Tibial artery (tissue), 4 donors: ENCODE data around the gene TLCD3A.
A peak's percentile ranks its signal among the peaks of the same experiment; 100 is the strongest.

Experiments
- DNase-seq, 2 donors: peaks; one replicate each; pipeline ENCODE4 v3.0.0-alpha.2; 2019
- H3K27ac ChIP-seq, 2 donors: fragments of 200-600 bp; sonication (generic) in 1 of 2; 1 replicate in 1 of 2; 2 replicates in 1 of 2; pipeline ENCODE4 v1.5.1; 2018 to 2019; ENCODE audit warnings: mild to moderate bottlenecking in 1 of 2
- H3K27me3 ChIP-seq, 2 donors: fragments of 200-600 bp; sonication (generic) in 1 of 2; one replicate each; pipeline versions ENCODE4 v1.5.1 to v1.6.0; 2016 to 2019
- H3K36me3 ChIP-seq, 3 donors: fragments of 200-600 bp; sonication (generic) in 2 of 3; one replicate each; pipeline ENCODE4 v1.5.1; 2016 to 2019; ENCODE audit warnings: mild to moderate bottlenecking in 2 of 3
- H3K4me1 ChIP-seq, 4 donors: fragments of 200-600 bp; sonication (generic) in 2 of 4; 1 replicate in 3 of 4; 2 replicates in 1 of 4; pipeline ENCODE4 v1.5.1; 2016 to 2019
- H3K4me3 ChIP-seq, 2 donors: fragments of 200-600 bp; sonication (generic) in 1 of 2; 1 replicate in 1 of 2; 2 replicates in 1 of 2; pipeline ENCODE4 v1.5.1; 2018 to 2019; ENCODE audit warnings: mild to moderate bottlenecking in 2 of 2
- H3K9me3 ChIP-seq, 3 donors: fragments of 200-600 bp; sonication (generic) in 1 of 3; one replicate each; pipeline ENCODE4 v1.5.1; 2016 to 2019
- intact Hi-C: fragments of 100-400 bp; cut with DNase I; formaldehyde crosslinking; loops from one replicate; pipeline ENCODE4 v1.15.0; 2023; ENCODE audit warnings: low total_unique reads
- TF ChIP-seq, protein P1 (sequence below), 2 experiments: fragments of 200-600 bp in 1 of 2; fragments of 450-650 bp in 1 of 2; IDR thresholded peaks; one replicate each; pipeline ENCODE4 v1.5.1; 2017 to 2019; ENCODE audit warnings: antibody characterized with exemption in 2 of 2, mild to moderate bottlenecking in 1 of 2, moderate library complexity in 1 of 2

Gene TLCD3A

DNA sequence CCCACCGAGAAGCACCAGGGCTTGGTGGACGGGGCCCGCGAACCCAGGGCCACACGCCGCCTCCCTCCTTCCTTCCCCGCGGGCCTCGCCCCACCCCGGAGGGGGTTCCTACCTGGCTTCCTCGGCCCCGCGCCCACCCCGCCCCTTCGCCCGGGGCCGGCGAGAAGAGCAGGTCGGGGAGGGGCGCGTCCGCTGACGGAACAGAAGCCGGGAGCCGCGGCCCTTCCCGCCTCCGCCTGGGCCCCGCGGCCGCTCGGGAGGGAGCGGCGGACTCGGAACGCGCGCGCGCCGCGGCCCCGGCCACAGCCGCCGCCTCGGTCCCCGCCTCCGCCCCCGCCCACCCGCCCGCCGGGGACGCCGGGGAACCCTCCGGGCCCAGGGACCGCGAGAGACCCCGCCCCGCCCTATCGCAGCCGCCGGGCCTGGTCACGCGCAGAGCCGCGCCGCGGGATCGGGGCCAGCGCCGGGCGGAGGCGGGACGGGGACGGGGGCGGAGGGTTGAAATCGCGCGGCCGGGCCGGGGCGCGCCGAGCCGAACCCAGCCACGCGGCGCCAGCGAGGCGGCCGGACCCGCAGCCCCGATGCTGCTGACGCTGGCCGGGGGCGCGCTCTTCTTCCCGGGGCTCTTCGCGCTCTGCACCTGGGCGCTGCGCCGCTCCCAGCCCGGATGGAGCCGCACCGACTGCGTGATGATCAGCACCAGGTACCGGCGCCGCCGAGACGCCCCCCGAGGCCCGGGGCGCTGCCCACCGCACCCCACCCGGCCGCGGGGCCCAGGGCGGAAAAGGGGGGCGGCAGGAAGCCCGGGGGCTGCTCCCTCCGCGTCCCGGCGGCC is at the start of gene TLCD3A:
Gene TLCD3A, plus strand, starts transcription at position 530 of the 835 bp plus-strand sequence. Its CDS starts 52 bp downstream, at position 582.
- Histone ChIP-seq H3K4me1 (peaks cover 0 to 16% (median 10%) of the 10 kb centered on the region in 4 donors), H3K4me3 (peak within 1 kb of the TSS; percentile 74 to 94), H3K36me3 (no peaks in the 10 kb centered on the region), H3K27ac (peak within 1 kb of the TSS; percentile 76 to 84), H3K27me3 (no peaks in the 10 kb centered on the region), H3K9me3 (no peaks in the 10 kb centered on the region)
- intact Hi-C loops: no loop called here
- TF ChIP-seq, protein P1, sequence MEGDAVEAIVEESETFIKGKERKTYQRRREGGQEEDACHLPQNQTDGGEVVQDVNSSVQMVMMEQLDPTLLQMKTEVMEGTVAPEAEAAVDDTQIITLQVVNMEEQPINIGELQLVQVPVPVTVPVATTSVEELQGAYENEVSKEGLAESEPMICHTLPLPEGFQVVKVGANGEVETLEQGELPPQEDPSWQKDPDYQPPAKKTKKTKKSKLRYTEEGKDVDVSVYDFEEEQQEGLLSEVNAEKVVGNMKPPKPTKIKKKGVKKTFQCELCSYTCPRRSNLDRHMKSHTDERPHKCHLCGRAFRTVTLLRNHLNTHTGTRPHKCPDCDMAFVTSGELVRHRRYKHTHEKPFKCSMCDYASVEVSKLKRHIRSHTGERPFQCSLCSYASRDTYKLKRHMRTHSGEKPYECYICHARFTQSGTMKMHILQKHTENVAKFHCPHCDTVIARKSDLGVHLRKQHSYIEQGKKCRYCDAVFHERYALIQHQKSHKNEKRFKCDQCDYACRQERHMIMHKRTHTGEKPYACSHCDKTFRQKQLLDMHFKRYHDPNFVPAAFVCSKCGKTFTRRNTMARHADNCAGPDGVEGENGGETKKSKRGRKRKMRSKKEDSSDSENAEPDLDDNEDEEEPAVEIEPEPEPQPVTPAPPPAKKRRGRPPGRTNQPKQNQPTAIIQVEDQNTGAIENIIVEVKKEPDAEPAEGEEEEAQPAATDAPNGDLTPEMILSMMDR (IDR thresholded peaks at IDR 0.05): no peak
- DNase-seq: peak; percentile 61 to 86

DNA sequence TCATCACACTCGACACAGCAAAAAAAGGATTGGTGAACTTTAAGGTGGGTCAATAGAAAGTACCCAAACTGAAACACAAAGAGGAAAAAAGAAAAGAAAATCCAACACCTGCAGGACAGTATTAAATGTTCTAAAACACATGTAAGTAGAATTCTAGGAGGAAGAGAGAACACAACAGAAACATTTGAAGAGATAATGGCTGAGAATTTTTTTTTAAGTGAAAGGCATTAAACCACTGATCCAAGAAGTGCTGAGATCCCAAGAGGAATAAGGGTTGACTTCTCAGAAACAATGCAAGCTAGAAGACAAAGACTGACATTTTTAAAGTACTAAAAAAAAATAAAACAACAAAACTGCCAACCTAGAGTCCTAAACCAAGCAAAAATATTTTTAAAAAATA is 49.4 kb upstream of the TLCD3A start:
- peaks cover 0 to 38% (median 7%) of the 10 kb centered on the region in 3 donors for H3K36me3 ChIP-seq
- H3K27me3 ChIP-seq: no peaks in the 10 kb centered on the region
- no peak overlapping the region for H3K27ac ChIP-seq
- H3K4me1 ChIP-seq: no peaks in the 10 kb centered on the region
- TF ChIP-seq, protein P1 (IDR thresholded peaks at IDR 0.05): no peak
- DNase-seq: no peak
- H3K4me3 ChIP-seq: no peak overlapping the region
- intact Hi-C loops: no loop called here
- H3K9me3 ChIP-seq: no peaks in the 10 kb centered on the region

DNA sequence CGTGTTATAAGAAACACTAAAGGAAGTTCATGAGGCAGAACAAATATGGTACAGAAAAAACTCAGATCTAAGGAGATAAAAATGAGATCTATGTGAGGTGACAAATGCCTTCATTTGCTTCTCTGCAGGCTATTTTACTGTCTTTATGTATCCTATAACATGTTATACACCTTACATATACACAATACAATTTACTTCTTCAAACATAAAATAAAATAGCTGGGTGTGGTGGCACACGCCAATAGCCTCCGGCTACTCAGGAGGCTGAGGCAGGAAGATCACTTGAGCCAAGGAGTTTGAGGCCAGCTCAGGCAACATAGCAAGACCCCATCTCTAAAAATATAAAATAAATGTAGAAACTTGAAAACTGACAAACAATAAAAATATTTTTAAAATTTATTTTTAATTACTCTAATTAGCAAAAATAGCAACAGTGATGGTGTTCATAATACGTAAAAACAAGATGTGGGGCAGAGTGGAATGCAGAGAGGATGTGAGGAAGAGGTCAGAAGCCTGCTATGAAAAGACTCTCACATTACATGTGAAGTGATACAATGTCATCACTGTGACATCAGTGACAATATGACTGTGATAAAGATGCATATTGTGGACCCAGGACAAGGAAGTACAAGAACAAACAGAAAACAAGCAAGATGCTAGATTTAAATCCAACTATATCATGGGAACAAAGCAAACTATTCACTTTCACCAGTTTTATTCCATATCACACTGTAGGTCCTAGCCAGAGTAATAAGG is 48.7 kb upstream of the TLCD3A start:
- TF ChIP-seq, protein P1 (IDR thresholded peaks at IDR 0.05): no peak
- H3K4me3 ChIP-seq: no peak overlapping the region
- H3K9me3 ChIP-seq: no peaks in the 10 kb centered on the region
- DNase-seq: no peak
- intact Hi-C loops: no loop called here
- H3K27me3 ChIP-seq: no peaks in the 10 kb centered on the region
- H3K27ac ChIP-seq: no peak overlapping the region
- peaks cover 0 to 39% (median 7%) of the 10 kb centered on the region in 3 donors for H3K36me3 ChIP-seq
- H3K4me1 ChIP-seq: no peaks in the 10 kb centered on the region

DNA sequence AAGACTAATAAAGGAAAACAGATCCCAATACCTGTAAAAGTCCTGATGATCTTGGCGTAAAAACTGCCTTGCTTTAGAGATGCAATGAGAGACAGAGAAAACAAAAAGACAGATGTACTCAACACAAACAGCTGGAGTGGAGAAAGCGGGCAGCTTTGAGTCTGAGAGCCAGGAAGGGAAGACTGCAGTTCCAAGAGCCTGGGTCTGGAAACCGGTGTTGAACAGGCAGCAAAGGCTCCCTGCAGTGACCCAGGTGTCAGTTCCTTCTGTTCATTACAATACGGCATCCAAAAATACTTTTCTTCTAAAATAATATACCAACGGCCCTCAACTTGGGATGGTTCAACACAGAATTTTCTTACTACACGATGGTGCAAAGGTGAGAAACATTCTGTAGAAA is 47.4 kb upstream of the TLCD3A start:
- DNase-seq: no peak
- intact Hi-C loops: no loop called here
- Histone ChIP-seq H3K4me3 (no peak overlapping the region), H3K27me3 (no peaks in the 10 kb centered on the region), H3K36me3 (peaks cover 0 to 42% (median 10%) of the 10 kb centered on the region in 3 donors), H3K9me3 (no peaks in the 10 kb centered on the region), H3K4me1 (no peaks in the 10 kb centered on the region), H3K27ac (no peak overlapping the region)
- TF ChIP-seq, protein P1 (IDR thresholded peaks at IDR 0.05): no peak

DNA sequence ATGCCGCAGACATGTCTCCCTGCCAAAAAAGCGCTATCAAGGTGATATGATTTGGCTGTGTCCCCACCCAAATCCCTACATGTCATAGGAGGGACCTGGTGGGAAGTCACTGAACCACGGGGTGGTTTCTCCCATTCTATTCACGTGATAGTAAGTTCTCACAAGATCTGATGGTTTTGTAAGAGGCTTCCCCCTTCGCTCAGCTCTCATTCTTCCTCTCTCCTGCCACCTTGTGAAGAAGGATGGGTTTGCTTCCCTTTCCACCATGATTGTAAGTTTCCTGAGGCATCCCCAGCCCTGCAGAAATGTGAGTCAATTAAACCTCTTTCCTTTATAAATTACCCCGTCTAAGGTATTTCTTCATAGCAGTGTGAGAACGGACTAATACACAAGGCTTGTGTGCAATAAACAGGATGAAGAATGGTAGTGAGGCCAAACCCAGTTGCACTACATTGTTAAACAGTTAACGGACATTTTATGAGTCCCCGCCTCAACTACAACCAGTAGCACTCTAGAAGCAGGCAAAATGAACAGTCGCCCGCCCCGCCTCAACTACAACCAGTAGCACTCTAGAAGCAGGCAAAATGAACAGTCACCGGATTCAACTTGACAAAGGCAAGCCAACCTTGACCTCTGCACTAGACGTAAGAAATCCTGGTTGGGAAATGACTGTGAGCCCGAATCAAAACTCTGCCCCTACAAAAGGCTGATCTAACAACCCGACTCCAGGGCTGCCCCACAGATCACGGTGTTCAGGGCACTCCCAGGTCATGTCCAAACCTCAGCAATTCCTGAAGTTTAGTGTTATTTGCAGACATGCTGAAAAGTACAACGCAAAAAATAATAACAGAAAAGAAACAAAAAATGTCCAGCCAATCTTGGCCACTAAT is 44.1 kb upstream of the TLCD3A start:
- TF ChIP-seq, protein P1 (IDR thresholded peaks at IDR 0.05): no peak

More for the DNA sequence above, 44.1 kb upstream of the TLCD3A start:
- H3K36me3 ChIP-seq: peaks cover 0 to 73% (median 30%) of the 10 kb centered on the region in 3 donors
- H3K4me3 ChIP-seq: no peak overlapping the region
- no peaks in the 10 kb centered on the region for H3K4me1 ChIP-seq
- H3K9me3 ChIP-seq: no peaks in the 10 kb centered on the region
- H3K27me3 ChIP-seq: no peaks in the 10 kb centered on the region
- H3K27ac ChIP-seq: no peak overlapping the region
- no peak for DNase-seq
- intact Hi-C loops: no loop called here
